ENCODE measurements around the gene CFAP300. TPM values are rescaled to one million over a fixed set of nuclear protein-coding genes. Genes with fewer than 3 reads are reported as not detected.

The CFAP300 gene
- total and polyA plus RNA-seq, 2 experiments from 2014 or later, result 1.5 to 2.9 TPM

GRCh38 chr11:102108734-102109440 lies 61.6 kb downstream of the CFAP300 start:
- Histone ChIP-seq H3K4me2 (peak overlapping the region; percentile 82), H3K9me3 (ENCODE audit: low read depth) (no peaks in the 10 kb centered on the region), H3K27ac (peak overlapping the region; percentile 97), H3K4me1 (ENCODE audit: insufficient read depth) (peaks cover 14% of the 10 kb centered on the region), H3K27me3 (no peaks in the 10 kb centered on the region), H2AFZ (peak overlapping the region; percentile 89), H4K20me1 (ENCODE audit: insufficient read depth, poor library complexity, severe bottlenecking) (no peaks in the 10 kb centered on the region), H3K79me2 (peaks cover 39% of the 10 kb centered on the region), H3K9me2 (replicated peaks; ENCODE audit: insufficient read depth) (no peaks in the 10 kb centered on the region), H3K4me3 (peak overlapping the region; percentile 71), H3K36me3 (replicated peaks; ENCODE audit: insufficient read depth, low read depth) (no peaks in the 10 kb centered on the region)
- TF ChIP-seq CTCF (IDR thresholded peaks at IDR 0.05; ENCODE audit: poor library complexity) (no peak), EZH2phosphoT487 (IDR thresholded peaks at IDR 0.05; ENCODE audit: low read depth, severe bottlenecking, unreplicated experiment) (no peak), EZH2 (IDR thresholded peaks at IDR 0.05; ENCODE audit: borderline replicate concordance) (no peak)
- DNase-seq (ENCODE audit: low spot score), result no peak
- 53% methylated on average over 3 of the region's 3 CpGs for WGBS (ENCODE audit: low lambda C conversion rate, missing lambda C conversion rate)

DNA sequence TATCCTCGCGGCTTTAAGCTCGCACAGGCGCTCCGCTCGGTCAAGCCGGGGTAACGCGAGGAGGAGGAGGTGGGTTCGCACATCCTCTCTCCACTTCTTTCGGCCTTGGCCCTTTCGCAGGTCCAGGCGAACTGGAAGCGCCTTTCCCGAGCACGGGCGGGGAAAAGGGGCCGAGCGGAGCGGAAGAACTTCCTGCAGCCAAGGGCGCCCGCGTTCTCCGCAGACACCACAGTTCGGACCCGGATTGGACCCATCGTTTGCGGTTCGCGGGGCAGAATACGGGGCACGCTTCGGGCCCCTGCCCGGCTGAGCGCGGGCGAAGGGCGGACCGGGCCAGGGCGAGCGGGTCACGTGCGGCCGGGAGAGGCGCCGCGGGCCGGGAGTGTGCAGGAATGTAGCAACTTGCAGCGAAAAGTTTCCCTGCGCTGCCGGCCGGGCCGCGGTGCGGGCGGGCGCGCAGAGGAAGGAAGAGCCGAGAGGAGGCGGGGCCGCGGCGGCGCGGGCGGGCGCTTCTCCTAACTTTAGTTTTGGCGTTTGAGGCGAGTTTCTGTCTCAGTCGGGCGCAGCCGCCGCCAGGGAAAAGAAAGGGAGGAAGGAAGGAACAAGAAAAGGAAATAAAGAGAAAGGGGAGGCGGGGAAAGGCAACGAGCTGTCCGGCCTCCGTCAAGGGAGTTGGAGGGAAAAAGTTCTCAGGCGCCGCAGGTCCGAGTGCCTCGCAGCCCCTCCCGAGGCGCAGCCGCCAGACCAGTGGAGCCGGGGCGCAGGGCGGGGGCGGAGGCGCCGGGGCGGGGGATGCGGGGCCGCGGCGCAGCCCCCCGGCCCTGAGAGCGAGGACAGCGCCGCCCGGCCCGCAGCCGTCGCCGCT lies 62.9 kb downstream of the CFAP300 start, which contains the start of gene YAP1:
Gene YAP1 (plus strand): TSS at position 552 of the 865 bp plus-strand sequence. CDS start 402 bp downstream, outside the sequence.
- H3K27ac ChIP-seq, result peak within 1 kb of the TSS; percentile 97
- TF ChIP-seq CTCF (IDR thresholded peaks at IDR 0.05; ENCODE audit: poor library complexity) (no peak), EZH2phosphoT487 (IDR thresholded peaks at IDR 0.05; ENCODE audit: low read depth, severe bottlenecking, unreplicated experiment) (no peak), EZH2 (IDR thresholded peaks at IDR 0.05; ENCODE audit: borderline replicate concordance) (no peak)
- H4K20me1 ChIP-seq (ENCODE audit: insufficient read depth, poor library complexity, severe bottlenecking), result no peaks in the 10 kb centered on the region
- H3K9me3 ChIP-seq (ENCODE audit: low read depth), result no peaks in the 10 kb centered on the region
- no peaks in the 10 kb centered on the region for H3K36me3 ChIP-seq (replicated peaks; ENCODE audit: insufficient read depth, low read depth)
- H3K4me3 ChIP-seq, result peak within 1 kb of the TSS; percentile 71
- H3K27me3 ChIP-seq, result no peaks in the 10 kb centered on the region
- 2% methylated on average over 65 of the region's 104 CpGs for WGBS (ENCODE audit: low lambda C conversion rate, missing lambda C conversion rate)
- no peaks in the 10 kb centered on the region for H3K9me2 ChIP-seq (replicated peaks; ENCODE audit: insufficient read depth)
- peaks cover 27% of the 10 kb centered on the region for H3K4me1 ChIP-seq (ENCODE audit: insufficient read depth)
- peaks cover 51% of the 10 kb centered on the region for H3K79me2 ChIP-seq
- DNase-seq (ENCODE audit: low spot score), result peak; percentile 96
- H3K4me2 ChIP-seq, result peak within 1 kb of the TSS; percentile 82
- peak within 1 kb of the TSS; percentile 89 for H2AFZ ChIP-seq

- Histone ChIP-seq H2AFZ (peak overlapping the region; percentile 17), H3K27ac (peak overlapping the region; percentile 97), H3K79me2 (peaks cover 53% of the 10 kb centered on the region), H3K9me3 (ENCODE audit: low read depth) (no peaks in the 10 kb centered on the region), H3K4me1 (ENCODE audit: insufficient read depth) (peaks cover 29% of the 10 kb centered on the region), H3K36me3 (replicated peaks; ENCODE audit: insufficient read depth, low read depth) (no peaks in the 10 kb centered on the region), H3K27me3 (no peaks in the 10 kb centered on the region), H4K20me1 (ENCODE audit: insufficient read depth, poor library complexity, severe bottlenecking) (no peaks in the 10 kb centered on the region), H3K9me2 (replicated peaks; ENCODE audit: insufficient read depth) (no peaks in the 10 kb centered on the region), H3K4me3 (peak overlapping the region; percentile 21), H3K4me2 (peak overlapping the region; percentile 82)
- DNase-seq (ENCODE audit: low spot score), result no peak
- TF ChIP-seq EZH2phosphoT487 (IDR thresholded peaks at IDR 0.05; ENCODE audit: low read depth, severe bottlenecking, unreplicated experiment), result no peak
- no peak for TF ChIP-seq EZH2 (IDR thresholded peaks at IDR 0.05; ENCODE audit: borderline replicate concordance)
- no peak for TF ChIP-seq CTCF (IDR thresholded peaks at IDR 0.05; ENCODE audit: poor library complexity)
- WGBS (ENCODE audit: low lambda C conversion rate, missing lambda C conversion rate), result 0% methylated on average over 17 of the region's 31 CpGs
These were observed 63.4 kb downstream of the CFAP300 start for GRCh38 chr11:102110761-102111010.

All from hepatocyte (in vitro differentiated cells).